ENCODE data around the gene NDUFS8. TPM values are rescaled to one million over a fixed set of nuclear protein-coding genes. Genes with fewer than 3 reads are reported as not detected.

NDUFS8 gene
- 153 TPM for total RNA-seq

GRCh38 chr11:68030318-68031143 is at the start of gene NDUFS8:
NDUFS8 (plus strand) TSS chr11:68030681; CDS start chr11:68032152, 1,471 bp downstream.

GRCh38 chr11:68003846-68004550 is 26.5 kb upstream of the NDUFS8 start, which contains the start of gene UNC93B1:
UNC93B1 (minus strand) TSS chr11:68004097; CDS start chr11:68004043, 54 bp downstream.

GRCh38 chr11:68010090-68011041 is 20.1 kb upstream of the NDUFS8 start, which contains the start of gene ALDH3B1:
ALDH3B1 (plus strand) TSS chr11:68010327; CDS start chr11:68015298, 4,971 bp downstream.

DNA sequence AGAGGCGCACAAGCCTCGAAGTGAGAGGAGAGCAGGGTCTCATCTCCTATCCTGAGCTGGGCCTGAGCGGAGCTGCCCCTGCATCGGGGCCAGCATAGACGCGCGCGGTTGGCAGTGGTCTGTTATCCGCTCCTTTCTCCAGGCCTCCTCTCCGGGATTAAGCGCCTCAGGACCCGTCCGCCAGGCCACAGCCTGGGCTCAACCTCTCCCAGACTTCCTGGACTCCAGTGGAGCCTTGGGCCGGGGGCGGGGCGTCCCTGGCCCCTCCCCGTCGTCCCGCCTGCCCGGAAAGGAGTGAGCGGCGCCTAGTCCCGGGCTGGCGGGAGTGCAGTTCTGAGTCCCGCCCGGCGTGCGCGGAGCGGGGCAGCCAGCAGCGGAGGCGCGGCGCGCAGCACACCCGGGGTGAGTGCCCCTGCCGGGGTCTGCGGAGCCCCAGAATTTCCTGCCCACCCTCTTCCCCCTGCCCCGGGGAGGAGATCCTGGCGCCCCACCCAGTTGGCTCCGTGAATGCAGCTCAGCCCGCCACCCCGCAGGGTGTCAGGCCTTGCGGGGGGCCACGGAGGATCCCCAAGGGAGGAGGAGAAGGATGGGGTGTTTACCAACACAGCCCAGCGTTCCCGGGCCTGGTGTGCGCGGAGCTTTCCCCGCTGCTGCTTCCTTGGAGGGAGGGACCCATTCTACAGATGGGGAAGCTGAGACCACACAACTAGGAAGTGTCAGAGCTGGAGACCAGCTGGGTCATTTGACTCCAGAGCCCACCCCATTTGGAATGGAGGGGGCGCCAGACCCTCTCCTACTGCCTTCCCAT is 8.4 kb downstream of the NDUFS8 start, which contains the start of gene TCIRG1:
TSS of gene TCIRG1 (plus strand) at position 308 of the 808 bp plus-strand sequence. CDS start 2,247 bp downstream, outside the sequence.

Small RNA genes within 50 kb of the gene (small RNA-seq; reads per million reads assigned to genes)
- not detected for gene MIR6753 (ENCODE audit: low replicate concordance)

Other genes starting within 250 kb of the NDUFS8 start
- 21.7 TPM for gene UNC93B1, start 26.6 kb upstream of the NDUFS8 start, total RNA-seq
- 4.4 TPM for gene ALDH3B1, start 20.4 kb upstream of the NDUFS8 start, total RNA-seq
- 63.7 TPM for gene TCIRG1, start 8.3 kb downstream of the NDUFS8 start, total RNA-seq
- 40.8 TPM for gene CHKA, start 90.7 kb downstream of the NDUFS8 start, total RNA-seq
- 47.3 TPM for gene KMT5B, start 182.6 kb downstream of the NDUFS8 start, total RNA-seq
- gene C11orf24, start 241.3 kb downstream of the NDUFS8 start, total RNA-seq: 17.6 TPM